GM10847 (cell line): ENCODE data around the gene CDC7.

Experiments
- POLR2A ChIP-seq: IDR thresholded peaks from 2 replicates; pipeline ENCODE4 v1.6.1; 2011; ENCODE audit not compliant: insufficient read length; ENCODE audit errors: extremely low read depth

The CDC7 gene

DNA sequence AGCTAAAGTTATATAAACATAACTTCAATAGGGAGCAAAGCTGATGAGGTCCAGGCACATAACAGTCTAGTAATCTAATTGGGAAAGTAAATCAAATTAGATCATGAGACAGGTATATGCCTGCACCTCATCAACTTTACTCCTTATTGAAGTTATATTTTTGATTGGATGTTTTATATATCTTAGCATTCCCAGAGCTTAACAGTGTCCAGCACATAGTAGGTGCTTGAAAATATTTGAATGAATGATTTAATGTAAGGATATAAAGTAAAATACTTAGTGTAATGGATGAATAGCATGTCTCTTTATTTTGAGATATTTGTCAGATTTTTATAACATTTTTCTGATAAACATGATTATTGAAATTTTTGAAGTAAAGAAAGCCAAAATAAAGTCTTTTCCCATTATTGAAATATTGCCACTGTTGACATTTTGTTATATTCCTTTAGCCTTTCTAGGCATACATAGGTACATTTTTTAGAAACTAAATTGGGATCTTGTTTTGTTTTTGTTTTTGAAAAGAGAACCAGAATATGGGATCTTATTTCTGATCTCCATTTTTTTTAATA lies 2.8 kb downstream of the CDC7 start:
- no peak for TF ChIP-seq POLR2A

DNA sequence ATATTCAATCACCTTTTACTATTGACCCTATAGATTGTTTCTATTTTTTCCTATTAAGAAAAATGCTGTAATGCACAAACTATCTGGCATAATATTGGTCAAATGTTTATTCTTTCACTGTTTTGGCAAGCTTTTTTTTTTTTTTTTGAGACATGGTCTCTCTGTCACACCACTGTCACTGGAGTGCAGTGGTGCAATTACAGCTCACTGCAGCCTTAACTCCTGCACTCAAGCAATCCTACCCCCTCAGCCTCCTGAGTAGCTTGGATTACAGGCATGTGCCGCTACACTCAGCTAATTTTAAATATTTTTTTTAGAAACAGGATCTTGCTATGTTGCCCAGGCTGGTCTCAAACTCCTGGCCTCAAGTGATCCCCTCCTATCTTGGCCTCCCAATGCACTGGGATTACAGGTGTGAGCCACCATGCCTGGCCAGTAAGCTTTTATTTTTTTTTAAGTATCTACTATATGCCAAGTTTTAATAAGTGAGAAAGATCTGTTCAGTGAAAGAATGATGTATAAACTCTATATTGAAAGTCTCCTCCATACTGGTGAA lies 3.4 kb downstream of the CDC7 start:
- no peak for TF ChIP-seq POLR2A

DNA sequence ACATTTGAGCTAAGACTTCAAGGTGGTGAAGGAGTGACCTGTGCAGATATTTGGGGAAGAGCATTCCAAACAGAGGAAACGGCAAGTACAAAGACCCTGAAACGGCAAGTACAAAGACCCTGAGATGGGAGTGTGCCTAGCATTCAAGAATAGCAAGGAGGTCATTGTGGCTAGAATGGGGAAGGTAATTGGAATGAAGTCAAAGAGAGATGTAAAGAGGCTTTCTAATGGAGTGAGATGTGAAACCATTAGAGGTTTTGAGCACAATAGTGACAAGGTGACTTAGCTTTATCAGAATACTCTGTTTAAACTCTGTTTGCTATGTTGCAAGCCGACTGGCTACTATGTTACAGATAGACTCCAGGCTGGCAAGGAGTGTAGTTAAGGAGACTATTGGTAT lies 4.4 kb downstream of the CDC7 start:
- TF ChIP-seq POLR2A = no peak

DNA sequence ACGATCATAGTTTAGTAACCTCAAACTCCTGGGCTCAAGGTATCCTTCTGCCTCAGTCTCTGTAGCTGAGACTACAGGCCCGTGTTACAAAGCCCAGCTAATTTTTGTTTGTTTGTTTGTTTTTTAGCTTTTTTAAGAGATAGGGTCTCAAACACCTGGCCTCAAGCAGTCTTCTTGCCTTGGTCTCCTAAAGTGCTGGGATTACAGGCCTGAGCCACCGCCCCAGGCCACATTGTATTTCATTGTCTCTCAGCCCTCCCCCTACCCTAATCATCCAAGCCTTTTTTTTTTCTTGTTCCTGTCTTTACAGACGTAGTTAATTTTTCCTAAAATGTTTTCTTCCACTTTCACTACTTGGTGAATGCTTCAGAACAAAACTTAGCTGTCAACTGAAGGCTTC lies 5.4 kb downstream of the CDC7 start:
- TF ChIP-seq POLR2A = no peak

DNA sequence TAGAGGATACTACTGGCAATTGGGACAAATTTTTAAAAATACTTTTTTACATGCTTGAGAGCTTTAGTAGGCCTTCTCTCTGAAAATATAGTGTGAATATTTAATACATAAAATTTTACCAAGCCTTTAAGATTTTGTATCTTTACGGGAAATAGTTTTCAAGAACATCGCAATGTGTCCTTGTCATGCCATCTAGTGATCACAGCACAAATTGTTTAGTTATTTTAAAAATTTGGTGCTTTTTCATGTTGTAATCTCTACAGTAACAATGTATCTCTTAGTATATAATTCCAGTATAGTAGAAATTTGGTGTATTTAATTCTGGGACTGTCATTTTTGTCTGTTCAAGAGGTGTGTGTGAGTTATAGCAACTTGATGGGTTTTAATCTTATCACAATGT lies 6.7 kb downstream of the CDC7 start:
- no peak for TF ChIP-seq POLR2A

DNA sequence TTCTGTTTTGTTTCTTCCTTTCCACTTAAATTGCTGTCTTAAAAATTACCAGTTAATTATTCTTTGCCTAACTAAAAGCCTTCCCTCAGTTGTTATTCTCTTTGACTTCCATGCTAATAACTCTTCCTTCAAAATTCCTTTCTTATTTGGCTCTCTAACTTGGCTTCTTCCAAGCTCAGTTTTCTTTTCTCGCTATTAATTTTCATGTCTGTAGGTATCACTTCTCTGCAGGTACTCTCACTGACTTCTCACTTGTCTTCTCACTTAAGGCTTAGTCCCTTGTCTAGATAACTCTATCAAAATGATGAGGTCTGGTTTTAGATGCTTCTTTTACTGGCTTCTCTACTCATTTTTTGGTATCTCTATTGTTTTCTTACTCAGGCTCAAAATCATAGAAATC lies 10.1 kb downstream of the CDC7 start:
- TF ChIP-seq POLR2A = no peak

DNA sequence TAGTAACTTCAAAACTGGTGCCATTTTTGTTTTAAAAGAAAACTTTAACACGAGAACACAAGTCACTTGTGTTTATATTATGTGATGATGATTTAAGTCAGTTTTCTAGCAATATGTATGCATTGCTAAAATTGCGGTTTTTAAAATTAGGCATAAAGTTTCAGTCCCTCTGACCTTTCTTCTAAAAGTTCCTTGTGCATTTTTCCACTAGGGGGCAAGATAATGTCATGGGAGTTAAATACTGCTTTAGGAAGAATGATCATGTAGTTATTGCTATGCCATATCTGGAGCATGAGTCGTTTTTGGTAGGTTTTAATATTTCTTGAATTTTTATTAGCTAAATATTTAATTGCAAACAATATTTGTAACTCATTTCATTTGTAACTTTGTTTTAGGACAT lies 10.7 kb downstream of the CDC7 start:
- no peak for TF ChIP-seq POLR2A

DNA sequence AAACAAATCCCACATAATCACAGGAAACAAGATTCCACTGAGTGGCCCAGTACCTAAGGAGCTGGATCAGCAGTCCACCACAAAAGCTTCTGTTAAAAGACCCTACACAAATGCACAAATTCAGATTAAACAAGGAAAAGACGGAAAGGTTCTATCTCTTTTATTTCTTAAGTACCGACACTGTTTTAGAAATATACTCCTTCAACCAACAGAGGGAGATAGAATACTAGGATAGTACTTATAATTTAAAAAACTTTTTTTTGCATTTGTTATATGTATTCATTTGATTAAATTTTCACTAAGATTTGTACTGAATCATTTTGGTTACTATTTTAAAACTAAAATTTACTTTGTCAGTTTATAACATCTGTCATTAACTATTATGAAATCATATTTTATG lies 12.5 kb downstream of the CDC7 start:
- no peak for TF ChIP-seq POLR2A

DNA sequence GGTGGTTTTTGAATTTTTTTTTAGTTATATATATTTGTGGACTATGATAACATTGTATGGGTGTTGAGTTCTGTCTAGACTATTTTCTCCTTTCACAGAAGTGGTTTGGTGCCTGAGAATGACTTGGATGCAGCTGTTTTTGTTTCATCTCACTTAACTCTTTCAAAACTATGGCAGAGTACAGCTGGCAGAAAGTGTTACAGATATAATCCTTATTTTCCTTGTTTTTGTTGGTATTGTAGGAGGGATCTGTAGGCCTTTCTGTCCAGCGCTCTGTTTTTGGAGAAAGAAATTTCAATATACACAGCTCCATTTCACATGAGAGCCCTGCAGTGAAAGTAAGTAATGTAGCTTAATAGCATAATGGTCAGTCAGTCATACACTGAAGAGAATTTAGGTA lies 13.1 kb downstream of the CDC7 start:
- TF ChIP-seq POLR2A = no peak

DNA sequence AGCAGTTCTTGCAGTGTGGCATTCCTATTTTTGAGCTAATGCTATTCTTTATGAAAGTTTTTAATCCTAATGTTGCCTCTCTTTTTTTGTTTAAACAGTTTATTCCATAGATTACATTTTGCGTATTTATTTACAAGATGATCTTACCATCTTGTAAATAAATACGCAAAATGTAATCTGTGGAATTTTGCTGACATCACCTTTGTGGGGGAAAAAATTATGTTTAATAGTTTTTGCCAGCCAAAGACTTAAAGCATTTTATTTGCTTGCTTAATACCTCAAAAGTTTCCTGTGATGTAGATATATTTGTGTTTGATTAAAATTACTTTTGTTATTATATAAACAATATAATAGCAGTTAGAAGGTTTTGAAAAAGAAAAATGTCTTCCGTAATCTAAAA lies 15.3 kb downstream of the CDC7 start:
- TF ChIP-seq POLR2A = no peak

DNA sequence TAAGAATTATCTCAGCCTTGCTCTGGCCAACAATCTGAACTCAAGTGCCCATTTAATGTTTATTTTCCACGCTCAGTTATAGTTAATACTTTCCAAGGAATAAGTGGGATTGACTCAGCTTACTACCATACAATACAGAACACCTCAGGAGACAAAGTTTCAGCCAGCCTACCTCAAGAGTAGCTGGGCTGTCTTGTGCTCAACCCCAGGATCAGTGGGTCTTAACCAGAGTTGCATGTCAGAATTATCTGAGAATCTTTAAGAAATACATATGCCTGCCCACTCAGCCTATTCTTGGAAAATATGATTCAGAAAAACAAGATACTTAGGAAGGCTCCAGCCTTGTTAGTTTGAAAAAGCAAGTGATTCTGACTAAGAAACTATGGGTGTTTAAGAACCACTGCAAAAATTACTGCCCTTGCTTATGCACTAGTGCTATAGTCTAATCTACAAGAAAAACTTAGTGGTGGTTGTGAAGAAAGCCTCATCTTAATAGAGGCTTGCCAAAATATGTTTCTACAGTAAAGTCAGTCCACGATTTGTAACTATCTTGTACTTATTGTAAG lies 20.4 kb downstream of the CDC7 start:
- TF ChIP-seq POLR2A = no peak

DNA sequence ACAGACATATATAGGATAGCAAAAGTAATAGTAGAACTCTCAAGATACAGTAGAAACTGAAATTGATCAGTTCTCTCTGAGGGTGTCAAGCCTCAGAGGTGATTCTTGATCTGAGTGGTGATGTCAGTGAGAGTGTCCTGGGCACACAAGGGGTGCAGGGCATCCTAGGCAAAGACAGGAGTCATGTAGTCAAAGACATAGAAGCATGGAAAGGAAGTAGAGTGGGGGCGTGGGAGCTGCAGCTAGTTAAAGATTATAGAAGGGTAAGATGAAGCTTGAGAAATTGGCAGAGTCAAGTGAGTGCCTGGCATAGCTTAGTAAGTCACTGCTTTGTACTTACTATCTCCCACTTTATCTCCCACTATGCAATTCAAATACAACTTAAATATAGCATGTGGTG lies 22.8 kb downstream of the CDC7 start:
- TF ChIP-seq POLR2A = no peak

DNA sequence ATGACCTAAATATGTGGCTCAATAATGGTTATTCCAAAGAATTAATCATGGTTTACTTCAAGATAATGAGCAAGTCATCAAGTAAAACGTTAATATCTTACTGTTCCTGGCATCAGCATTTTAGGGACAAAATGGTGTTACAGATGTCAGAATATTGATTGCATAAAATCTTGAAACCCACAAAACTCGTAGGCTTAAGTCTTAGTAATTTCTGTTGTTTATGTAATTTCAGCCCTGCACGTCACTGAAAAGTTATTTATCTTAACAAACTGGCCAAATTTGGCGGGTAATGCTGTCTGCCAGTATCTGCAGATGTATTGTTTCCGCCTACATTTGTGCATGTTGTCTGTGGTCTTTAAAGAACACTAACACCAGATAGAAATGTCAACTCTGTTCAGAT lies 25.8 kb downstream of the CDC7 start:
- TF ChIP-seq POLR2A = no peak

DNA sequence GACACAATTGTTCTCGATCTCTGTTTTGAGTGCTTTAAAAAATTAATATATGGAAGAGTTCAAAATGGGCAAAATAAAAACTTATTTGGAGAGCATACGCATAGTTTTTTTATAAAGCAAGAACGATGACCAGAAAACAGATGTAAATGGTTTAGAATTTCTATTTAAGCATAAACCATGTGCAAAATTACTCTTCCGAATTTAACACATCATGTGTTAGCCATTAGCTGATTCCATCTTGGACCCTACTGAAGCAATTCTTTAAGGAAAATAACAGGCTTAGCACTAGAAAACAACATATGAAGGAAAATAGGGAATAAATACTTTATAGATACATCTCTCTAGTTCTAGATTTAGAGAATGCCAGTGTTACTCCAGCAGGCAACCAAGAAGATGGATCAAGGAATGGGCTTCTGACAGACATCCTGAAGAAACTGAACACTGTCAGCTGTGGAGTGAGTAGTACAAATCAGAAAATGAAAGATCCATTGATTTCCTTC lies 26.7 kb downstream of the CDC7 start:
- no peak for TF ChIP-seq POLR2A

DNA sequence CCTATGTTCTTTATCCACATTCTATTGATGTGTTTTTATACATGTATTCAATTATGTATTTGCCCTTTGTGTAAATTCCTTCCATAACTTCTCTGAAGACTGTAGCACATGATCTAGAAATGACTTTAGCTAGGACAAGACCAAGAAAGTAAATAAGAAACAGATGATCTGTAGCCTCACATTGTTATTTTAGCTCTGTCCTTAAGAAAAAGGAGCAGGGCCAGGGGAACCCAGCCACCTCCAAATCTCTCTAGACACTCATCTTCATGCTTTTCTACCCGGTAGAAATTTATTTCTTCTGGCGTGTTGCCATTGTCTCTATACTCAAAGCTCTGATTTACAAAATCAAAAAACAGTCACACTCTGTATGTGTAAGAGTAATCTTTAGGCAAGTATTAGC lies 27.1 kb downstream of the CDC7 start:
- TF ChIP-seq POLR2A = no peak

DNA sequence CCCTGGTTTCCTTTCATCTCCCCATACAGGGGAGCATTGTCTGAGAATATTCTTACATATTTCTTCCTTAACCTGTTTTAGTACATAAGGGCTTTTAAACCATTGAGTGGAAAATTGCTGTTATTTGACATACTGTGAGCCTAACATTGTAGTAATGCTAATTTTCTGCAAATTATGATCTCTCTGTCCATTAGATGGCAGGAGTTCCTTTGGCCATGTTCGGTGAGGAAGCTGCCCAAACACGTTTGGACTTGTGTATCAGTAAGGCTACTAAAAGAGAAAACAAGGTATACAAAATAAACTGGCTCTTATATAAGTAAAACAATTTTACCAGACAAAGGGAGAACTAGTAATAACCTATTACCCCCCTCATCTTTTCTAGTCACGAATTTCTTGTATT lies 29.2 kb downstream of the CDC7 start:
- TF ChIP-seq POLR2A = no peak
